ENCODE results near the gene UNKL.

Gene UNKL, protein sequence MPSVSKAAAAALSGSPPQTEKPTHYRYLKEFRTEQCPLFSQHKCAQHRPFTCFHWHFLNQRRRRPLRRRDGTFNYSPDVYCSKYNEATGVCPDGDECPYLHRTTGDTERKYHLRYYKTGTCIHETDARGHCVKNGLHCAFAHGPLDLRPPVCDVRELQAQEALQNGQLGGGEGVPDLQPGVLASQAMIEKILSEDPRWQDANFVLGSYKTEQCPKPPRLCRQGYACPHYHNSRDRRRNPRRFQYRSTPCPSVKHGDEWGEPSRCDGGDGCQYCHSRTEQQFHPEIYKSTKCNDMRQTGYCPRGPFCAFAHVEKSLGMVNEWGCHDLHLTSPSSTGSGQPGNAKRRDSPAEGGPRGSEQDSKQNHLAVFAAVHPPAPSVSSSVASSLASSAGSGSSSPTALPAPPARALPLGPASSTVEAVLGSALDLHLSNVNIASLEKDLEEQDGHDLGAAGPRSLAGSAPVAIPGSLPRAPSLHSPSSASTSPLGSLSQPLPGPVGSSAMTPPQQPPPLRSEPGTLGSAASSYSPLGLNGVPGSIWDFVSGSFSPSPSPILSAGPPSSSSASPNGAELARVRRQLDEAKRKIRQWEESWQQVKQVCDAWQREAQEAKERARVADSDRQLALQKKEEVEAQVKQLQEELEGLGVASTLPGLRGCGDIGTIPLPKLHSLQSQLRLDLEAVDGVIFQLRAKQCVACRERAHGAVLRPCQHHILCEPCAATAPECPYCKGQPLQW

DNA sequence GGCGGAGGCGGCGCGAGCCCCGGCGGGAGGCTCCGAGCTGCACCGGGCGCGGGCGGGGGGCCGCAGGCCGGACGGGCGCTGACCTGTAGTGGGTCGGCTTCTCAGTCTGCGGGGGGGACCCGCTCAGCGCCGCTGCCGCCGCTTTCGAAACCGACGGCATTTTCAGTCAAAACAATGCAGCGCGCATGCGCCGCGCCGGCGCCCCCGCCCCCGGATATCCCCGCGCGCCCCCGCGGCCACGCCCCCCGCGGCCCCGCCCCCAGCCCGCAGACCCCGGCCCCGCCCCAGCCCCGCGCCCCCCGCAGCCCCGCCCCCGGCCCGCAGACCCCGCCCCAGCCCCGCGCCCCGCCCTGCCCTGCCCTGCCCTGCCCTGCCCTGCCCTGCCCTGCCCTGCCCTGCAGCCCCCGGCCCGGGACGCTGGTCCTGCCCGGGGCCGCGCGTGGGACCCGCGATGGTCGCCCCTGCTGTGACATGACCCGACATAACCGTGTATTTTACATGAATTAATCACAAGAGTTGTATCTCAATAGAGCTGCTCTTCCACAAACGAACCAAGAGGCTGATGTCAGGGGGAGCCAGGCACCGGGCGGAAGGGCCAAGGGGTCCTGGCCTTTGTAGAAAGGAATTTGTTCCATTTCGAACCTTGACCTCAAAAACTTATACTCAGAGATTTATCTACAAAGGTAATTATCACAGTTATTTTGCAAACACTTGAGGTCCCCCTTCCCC is at the start of gene UNKL:
UNKL (minus strand) TSS at position 173 of the 729 bp plus-strand sequence; CDS start at position 160, 13 bp downstream.
- DNase-seq (ENCODE audit: low read depth in 2 of 2) = peak; percentile 59 to 69

DNA sequence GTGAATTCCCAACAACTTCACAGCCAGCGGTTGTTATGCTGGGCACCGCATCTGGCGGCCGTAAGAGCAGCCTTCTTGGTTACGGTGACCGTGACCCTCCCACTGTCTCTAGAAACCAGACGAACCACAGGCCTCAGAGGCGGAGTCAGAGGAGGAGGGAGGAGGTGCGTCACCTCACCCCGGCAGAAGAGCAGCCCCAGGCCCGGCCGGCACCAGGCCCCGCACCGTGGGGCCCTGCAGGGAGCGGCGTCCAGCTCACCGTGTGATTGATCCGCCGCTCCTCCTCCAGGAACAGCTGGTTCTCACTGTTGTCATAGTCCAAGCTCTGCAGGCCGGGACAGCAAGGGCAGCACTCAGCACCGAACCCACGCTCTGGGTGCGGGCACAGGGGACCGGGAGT is 46.6 kb upstream of the UNKL start:
- DNase-seq (ENCODE audit: low read depth in 2 of 2) = no peak

DNA sequence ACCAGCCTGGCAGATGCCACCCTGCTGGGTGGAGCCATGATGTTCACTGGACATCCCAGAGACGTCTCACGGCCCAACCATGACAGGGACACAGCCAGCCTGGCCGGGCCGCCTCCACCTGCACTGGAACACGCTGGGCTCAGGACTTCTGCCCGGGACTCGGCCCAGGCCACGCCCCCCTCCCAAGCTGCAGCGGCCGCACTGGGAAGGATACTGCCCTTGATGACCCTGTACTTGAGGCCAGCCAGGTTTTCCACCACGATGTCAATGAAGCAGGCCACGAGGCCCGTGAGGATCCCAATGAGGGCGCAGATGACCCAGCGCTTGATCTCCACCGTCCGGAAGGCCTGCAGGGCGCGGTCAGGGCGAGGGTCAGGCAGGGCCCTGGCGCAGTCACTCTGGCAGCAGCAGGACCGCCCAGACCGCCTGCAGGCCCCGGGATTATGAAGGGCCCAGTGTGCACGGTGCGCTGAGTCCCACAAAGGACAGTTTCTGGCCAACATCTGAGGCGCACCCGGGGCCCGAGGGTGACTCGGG is 46.2 kb upstream of the UNKL start:
- DNase-seq (ENCODE audit: low read depth in 2 of 2) = no peak

DNA sequence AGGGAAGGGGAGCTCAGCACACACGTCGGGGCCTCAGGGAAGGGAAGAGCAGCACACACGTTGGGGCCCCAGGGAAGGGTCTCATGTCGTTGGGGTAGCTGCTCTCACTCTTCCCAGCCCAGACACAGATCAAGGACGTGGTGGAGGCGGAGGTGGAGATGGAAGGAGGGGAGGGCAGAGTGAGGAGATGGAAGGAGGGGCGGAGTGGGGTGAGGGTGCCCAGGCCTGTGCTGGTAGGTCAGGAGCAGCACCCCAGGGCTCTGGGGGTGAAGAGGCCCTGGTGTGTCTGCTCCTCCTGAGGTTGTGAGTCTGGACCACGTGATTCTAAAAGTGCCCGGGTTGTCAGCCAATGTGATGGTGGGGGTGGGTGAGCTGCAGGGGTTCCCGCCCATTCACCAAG is 45.5 kb upstream of the UNKL start:
- no peak for DNase-seq (ENCODE audit: low read depth in 2 of 2)

DNA sequence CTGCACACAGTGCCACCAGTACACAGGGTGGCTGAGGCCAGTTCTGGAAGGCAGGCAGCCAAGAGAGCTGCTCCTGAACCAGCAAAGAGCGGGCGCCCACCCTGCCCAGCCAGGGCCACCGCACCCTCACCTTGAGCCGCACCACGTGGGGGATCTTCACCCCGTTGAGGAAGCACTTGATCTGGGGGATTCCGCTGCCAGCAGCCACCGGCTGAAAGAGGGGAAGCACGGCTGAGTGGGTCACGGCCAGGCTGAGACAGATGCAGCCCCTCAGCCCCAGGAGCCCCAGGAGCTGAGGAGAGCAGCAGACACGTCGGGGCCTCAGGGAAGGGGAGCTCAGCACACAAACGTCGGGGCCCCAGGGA is 44.5 kb upstream of the UNKL start:
- no peak for DNase-seq (ENCODE audit: low read depth in 2 of 2)

DNA sequence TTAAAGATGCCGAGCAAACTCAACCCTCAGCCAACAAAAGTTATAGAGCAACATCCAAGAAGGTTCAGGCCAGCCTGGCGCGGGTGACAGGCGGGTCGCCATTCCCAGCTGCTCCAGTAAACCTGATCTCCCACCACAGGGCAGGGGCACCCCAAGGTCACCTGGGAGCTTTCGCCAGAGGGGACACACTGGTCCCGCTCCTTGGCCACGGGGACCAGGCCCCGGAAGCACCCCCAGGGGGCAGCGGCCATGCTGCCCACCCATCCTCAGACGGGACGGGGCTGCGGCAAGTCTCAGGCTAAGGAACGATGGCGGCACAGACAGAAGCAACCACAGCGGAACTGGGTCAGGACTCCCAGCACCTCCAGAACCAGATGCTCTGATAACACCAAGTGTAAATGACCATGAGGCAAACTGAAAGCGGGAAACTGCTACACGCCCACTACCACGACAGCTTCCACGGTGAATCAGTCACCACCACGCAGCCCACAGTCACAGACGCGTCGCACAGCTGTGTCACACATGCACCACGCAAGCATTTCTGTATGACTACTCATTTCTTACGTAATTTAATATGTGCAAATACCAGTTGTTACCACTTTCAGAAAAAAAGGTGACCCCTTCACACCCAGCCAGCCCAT is 44.0 kb upstream of the UNKL start:
- peak in 1 of 2 experiments; percentile 15 for DNase-seq (ENCODE audit: low read depth in 2 of 2)

DNA sequence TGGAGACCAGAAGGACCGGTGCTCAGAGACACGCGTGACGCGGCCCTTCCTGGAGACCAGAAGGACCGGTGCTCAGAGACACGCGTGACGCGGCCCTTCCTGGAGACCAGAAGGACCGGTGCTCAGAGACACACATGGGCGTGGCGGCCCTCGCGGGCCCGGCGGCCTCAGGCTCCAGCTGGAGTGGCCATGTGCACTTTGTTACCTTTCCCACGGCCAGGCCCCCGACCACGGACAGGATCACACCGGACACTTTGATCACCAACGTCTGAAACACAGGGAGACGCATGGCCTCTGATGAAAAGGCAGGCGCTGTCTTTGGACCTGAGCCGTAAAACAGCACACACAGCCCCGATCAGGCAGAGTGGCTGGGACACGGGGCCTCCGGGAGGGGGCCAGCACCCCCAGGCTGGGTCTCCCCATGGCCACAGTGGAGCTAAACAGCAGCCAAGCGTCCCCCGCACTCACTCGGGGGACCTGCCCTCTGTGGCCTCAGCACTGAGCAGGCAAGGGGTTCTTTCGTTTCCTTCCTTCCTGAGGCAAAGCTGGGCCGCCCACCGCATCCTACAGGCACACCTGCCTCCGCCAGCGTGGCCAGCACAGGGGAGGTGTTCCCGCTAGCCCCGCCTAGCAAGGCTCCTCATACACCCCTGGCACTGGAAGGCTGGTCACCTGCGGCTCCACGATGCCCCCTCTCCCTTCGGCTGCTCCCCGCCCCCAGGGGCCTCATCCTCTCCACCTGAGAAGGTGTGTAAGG is 43.2 kb upstream of the UNKL start:
- DNase-seq (ENCODE audit: low read depth in 2 of 2) = no peak

DNA sequence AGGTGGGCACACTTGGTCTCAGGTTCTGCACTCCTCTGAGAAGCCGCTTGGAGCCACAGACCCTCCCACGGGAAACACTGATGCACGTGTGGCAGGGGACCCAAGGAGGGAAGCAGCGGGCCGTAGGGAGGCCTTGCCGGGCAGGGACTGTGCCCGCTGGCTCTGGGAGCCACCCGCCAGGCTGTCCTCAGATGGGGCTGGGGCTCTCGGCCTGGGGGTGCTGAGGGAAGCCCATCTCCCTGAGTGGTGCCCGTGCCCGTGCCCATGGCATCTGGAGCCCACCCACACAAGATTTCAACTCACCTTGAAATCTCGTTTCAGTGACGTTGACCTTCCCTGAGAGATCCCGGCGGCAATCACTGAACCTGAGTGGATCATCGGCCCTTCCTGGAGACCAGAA is 42.4 kb upstream of the UNKL start:
- DNase-seq (ENCODE audit: low read depth in 2 of 2) = no peak

DNA sequence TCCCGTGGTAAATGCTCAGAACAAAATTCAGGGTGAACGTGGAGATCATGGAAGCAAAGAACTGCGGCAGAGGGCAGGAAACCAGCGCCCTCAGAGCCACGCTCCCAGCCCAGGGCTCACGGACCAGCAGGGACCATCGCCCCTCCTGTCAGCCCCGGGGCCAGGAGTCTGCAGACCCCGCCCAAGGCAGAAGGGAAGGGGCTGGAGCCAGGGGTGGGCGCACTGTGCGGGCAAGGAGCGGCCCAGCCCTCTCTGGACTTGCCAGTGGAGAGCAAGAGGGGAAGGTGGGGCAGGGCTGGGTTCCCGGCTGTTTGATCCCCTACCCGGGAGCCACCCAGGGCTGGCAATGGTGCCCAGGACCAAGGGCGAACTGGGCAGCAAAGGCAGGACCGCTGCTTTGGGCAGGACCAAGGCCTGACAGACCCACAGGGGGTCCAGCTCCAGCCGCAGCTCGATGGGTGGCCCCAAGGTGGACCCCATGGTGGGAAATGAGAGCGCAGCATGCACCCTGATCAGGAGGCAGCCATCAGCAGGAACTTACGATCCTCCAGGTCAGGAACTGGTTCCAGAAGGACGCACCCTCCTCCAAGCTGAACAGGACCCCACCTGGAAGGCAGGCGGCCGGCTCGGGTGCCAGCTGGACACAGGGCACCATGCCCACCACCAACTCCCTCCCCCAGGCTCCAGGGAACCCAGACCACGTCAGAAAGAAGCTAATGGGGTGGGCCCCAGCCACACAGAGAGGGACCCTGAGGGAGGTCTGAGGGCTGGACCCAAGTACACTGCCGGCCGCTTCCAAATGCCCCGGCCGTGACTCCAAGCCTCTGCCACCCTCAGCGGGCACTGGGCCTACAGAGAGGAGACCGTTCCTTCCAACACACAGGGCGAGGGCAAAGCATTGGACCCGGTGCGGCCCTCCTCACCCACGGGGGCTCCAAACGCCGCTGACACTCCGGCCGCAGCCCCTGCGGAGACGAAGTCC is 41.0 kb upstream of the UNKL start:
- no peak for DNase-seq (ENCODE audit: low read depth in 2 of 2)

DNA sequence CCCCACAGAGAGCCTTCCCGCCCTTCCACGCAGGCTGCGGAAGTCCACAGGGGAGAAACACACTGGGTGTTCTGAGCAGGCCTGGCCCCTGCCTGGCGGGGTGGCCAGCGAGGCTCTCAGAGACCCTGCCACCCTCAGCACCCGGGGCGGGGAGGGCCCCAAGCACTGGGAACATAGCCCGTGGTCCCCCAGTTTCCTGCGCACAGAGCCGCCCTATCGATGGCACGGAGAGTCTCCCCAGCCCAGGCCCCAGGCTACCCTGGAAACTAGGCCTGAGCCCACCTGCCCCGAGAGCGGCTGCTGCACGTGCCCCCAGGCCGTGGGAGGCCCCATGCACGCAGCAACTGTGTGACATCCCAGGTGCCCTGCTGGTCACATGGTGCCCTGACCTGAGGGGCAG is 40.1 kb upstream of the UNKL start:
- no peak for DNase-seq (ENCODE audit: low read depth in 2 of 2)

DNA sequence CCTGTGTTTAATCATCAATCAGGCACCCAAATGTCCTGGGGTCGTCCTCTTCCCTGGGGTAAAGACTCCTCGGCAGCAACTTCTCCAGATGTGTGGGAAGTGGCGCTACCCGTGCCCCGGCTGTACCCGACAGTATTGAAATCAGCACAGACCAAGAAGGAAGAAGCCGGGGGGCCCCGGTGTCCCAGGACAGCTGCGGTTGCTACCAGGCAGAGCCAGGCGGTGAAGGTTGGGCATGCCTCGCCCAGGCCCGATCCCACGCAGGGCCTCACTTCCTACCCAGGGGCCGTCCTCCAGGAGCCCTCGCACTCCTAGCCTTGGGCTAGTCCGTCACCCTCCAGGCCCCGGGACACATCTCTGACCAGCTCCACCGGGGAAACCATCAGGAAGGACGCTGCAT is 38.8 kb upstream of the UNKL start:
- DNase-seq (ENCODE audit: low read depth in 2 of 2) = no peak

DNA sequence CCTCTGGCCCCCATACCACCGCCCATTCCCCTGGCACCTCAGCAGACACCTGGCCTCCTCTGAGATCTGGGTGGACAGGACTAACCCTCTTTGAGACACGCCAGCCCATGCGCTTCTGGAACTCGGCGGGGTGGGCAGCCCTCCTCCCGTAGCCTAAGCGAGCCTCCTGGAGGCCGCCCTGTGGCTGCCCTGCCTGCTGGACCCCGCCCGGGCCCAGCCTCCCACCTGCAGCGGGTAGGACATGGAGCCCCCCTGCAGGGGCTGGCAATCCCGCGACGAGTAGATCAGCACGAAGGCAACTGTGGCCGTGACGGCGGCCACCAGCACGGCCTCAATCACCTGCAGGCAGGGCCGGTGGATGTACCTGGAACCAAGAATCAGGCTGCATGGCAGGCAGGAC is 38.0 kb upstream of the UNKL start:
- no peak for DNase-seq (ENCODE audit: low read depth in 2 of 2)

DNA sequence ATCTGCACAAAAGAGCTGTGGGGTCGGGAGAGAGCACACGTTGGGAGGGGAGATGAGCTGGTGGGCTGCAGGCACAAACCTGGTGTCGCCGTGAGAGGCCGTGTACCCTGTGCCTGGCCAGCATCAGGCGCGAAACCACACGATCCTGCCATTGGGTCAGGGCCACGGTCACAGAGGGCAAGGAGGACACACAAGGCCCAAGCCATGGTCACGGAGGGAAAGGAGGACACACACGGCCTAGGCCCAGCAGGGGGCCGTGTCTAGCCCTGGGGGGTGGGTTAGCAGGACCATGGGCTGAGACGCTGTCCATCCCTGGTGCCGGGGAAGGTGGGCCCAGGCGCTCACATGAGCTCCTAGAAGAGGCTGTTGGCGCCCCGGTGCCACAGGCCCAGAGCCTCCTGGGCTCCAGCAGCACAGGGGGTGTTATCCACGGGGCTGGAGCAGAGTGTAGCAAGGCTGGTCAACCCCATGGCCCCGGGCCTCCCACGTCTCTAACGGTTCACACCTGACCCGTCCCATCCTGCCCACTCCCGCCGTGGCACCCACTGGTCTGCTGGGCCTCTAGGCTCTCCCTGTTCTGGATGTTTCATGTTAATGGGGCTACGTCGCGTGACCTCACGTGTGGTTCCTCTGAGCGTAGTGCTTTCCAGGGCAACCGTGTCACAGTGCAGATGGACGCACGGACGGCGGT is 37.3 kb upstream of the UNKL start:
- no peak for DNase-seq (ENCODE audit: low read depth in 2 of 2)

DNA sequence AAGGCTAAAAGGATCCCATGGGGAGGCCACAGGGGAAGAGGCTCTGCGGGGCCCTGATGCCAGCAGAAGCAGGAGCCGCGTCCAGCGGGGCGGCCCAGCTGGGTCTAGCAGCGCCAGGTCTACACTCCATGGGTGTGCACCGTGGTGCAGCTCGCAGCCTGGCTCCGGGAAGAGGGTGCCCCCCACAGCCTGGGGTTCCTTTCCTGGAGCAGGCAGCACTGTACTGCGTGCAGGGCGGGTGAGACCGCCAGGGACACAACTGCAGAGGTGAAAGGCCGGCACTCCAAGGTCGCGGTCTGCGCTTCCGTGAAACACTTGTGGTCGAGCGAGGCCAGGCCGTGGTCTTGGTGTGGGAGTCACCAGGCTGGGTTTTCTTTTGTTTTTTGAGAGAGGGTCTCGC is 36.3 kb upstream of the UNKL start:
- no peak for DNase-seq (ENCODE audit: low read depth in 2 of 2)

DNA sequence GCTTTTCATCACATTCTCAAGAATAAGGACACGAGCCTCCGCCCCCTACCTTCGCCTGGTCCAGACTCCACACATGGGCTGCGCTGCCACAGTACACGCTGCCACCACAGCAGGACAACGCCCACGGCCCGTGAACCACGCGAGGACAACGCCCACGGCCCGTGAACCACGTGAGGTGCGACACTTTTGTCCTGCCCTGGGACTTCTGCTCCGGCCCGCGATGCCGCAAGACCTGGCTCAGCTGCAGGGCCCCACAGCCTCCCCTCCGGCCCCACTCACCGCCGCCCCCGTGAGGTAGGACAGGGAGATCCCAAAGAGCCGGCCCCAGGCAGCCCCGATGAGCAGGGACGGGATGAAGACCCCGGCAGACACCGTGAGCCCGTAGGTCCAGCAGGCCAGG is 35.7 kb upstream of the UNKL start:
- DNase-seq (ENCODE audit: low read depth in 2 of 2) = no peak

DNA sequence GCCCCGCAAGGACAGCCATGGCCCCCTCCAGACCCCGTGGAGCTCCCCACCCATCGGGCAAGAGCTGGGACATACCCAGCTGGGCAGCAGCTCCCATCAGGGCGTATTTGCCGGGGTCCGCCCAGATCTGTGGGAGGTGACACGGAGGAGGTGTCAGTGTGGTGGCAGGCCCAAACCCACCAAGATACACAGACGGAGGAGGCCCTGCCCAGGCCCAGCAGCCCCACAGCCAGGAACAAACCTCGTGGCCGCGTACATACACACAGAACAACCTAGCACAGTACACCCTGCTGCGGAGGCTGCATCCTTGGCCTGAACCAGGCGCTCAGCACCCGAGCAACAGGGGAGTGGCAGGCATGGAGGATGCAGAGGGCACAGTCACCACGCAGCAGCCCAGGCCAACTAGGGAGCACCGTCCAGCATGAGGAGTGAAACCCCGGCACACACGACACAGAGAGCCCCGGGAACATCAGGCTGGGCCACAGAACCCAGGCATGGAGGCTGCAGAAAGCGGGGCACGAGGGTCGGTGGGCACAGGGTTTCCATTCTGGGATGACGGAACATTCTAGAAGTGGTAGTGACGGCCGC is 34.8 kb upstream of the UNKL start:
- no peak for DNase-seq (ENCODE audit: low read depth in 2 of 2)

DNA sequence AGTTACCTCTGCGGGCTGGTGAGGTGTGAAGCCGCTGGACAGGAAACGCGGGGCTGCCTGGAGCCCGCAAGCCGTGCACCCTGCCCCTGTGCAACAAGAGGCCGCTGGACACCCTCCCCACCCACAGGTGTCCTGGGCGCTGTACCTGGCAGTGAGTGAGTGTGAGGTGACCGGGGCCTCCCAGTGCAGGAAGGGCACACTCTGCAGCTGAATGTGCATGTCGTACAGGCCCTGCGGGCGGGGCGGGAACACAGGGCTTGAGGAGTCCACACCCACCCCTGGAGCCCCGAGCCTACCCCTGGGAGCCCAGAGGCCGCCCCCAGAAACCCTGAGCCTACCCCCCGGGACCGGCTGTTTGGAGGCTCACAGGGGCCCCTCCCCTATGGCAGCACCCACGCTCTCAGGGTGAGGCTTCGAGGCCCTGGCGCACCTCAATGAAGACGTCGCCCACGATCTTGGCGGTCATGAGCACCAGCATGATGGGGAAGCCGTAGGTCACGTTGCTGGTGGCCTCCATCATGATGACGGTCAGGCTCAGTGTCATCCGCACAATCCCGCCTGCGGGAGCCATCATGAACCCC is 34.1 kb upstream of the UNKL start:
- no peak for DNase-seq (ENCODE audit: low read depth in 2 of 2)

DNA sequence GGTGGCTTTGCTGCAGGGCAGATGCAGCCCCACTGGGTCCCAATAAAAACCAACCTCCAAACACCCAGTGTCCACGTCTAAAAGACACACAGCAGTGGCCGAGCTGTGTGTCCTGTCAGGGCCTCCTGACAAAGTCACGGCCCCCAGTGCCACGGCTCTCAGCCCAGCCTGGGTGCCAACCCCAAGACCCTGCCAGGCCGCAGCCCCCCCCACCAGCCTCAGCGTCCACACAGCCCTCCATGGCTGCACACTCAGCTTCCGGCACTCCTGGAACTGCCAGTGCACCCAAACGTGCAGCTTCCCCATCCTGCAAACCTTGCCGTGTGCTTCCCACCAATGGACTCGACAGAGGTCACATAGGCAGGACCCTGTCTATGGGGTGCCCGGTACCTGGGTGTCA is 33.5 kb upstream of the UNKL start:
- no peak for DNase-seq (ENCODE audit: low read depth in 2 of 2)
